Glomerular visceral epithelial cell (primary cell): Measurements from ENCODE around the gene CARD11.
A peak's percentile ranks its signal among the peaks of the same experiment; 100 is the strongest.
"Not testable (repeated sequence)": the region's sequence is repeated elsewhere in the genome, so short reads cannot be mapped to it uniquely, and the experiment has no call there.

Experiments used
- DNase-seq: peaks from one replicate; pipeline ENCODE4 v3.0.0-alpha.2; 2016; ENCODE audit errors: extremely low spot score

The CARD11 gene

GRCh38 chr7:3064067-3064466 is 20.4 kb upstream of the CARD11 start:
- no peak for DNase-seq

GRCh38 chr7:3063016-3063753 is 19.5 kb upstream of the CARD11 start:
- no peak for DNase-seq

- DNase-seq, result no peak
Measured at GRCh38 chr7:3057066-3057420, 13.4 kb upstream of the CARD11 start.

- no peak for DNase-seq
Measured at GRCh38 chr7:3056234-3057065, 12.8 kb upstream of the CARD11 start.

GRCh38 chr7:3055626-3056025 is 12.0 kb upstream of the CARD11 start:
- no peak for DNase-seq

- DNase-seq, result peak; percentile 25
Measured at GRCh38 chr7:3042861-3043489, 692 bp downstream of the CARD11 start.

- no peak for DNase-seq
Measured at GRCh38 chr7:3041986-3042675, 1.5 kb downstream of the CARD11 start.

GRCh38 chr7:3039787-3040186 is 3.9 kb downstream of the CARD11 start:
- no peak for DNase-seq

GRCh38 chr7:3038011-3038410 is 5.7 kb downstream of the CARD11 start:
- DNase-seq, result not testable (repeated sequence)

GRCh38 chr7:3037259-3037658 is 6.4 kb downstream of the CARD11 start:
- no peak for DNase-seq

- no peak for DNase-seq
Measured at GRCh38 chr7:3034591-3035150, 9.0 kb downstream of the CARD11 start.

- DNase-seq, result no peak
Measured at GRCh38 chr7:3033581-3033980, 10.1 kb downstream of the CARD11 start.

GRCh38 chr7:3033136-3033535 is 10.5 kb downstream of the CARD11 start:
- DNase-seq, result no peak

GRCh38 chr7:3032256-3032655 is 11.4 kb downstream of the CARD11 start:
- no peak for DNase-seq

GRCh38 chr7:3029138-3029537 is 14.5 kb downstream of the CARD11 start:
- DNase-seq, result no peak

- DNase-seq, result no peak
Measured at GRCh38 chr7:3028758-3029093, 14.9 kb downstream of the CARD11 start.

GRCh38 chr7:3028071-3028757 is 15.5 kb downstream of the CARD11 start:
- peak; percentile 55 for DNase-seq

- DNase-seq, result no peak
Measured at GRCh38 chr7:3027005-3027845, 16.4 kb downstream of the CARD11 start.

- DNase-seq, result no peak
Measured at GRCh38 chr7:3025616-3026015, 18.1 kb downstream of the CARD11 start.

GRCh38 chr7:3021825-3022224 is 21.8 kb downstream of the CARD11 start:
- no peak for DNase-seq
